PC-3 (cell line): ENCODE results near the gene SLC10A4. TPM values are rescaled to one million over a fixed set of nuclear protein-coding genes. Genes with fewer than 3 reads are reported as not detected.
"Not testable (repeated sequence)": the region's sequence is repeated elsewhere in the genome, so short reads cannot be mapped to it uniquely, and the experiment has no call there.

Experiments used
- ATAC-seq: fragments of 200-7000 bp; cut with Tn5 transposase; 2 replicates; pipeline ENCODE4 v1.9.1; 2020; ENCODE audit warnings: mild to moderate bottlenecking, moderate library complexity
- BruUV-seq: library from RNA; stranded (reverse); fragments of 400-500 nt; replicated peaks from 2 replicates; lab custom pipeline; 2021; lab: Mats Ljungman, UMichigan
- CTCF ChIA-PET: fragments of 300-600 bp; sonication (Branson Sonifier 250); formaldehyde crosslinking; loops from one replicate; lab custom pipeline; 2022; ENCODE audit warnings: antibody characterized with exemption; lab: Charles Lee
- POLR2A ChIA-PET: fragments of 300-600 bp; sonication (Branson Sonifier 250); formaldehyde crosslinking; loops from one replicate; lab custom pipeline; 2022; ENCODE audit warnings: antibody characterized with exemption; ENCODE audit not compliant: unreplicated experiment; lab: Charles Lee
- DNase-seq: peaks from one replicate; pipeline ENCODE4 v3.0.0-alpha.2; 2015
- H2AFZ ChIP-seq: fragments of 300-600 bp; sonication (generic); 2 replicates; pipeline ENCODE4 v1.6.0; 2016; ENCODE audit warnings: antibody characterized with exemption, low read length
- H3F3A ChIP-seq: fragments of 300-600 bp; sonication (generic); one replicate; pipeline ENCODE4 v1.6.0; 2017; ENCODE audit warnings: antibody characterized with exemption, low read length, control low read depth, mild to moderate bottlenecking; ENCODE audit not compliant: unreplicated experiment
- H3K27ac ChIP-seq: fragments of 300-600 bp; sonication (generic); 2 replicates; pipeline ENCODE4 v1.5.1; 2016; ENCODE audit warnings: mild to moderate bottlenecking, low read length
- H3K27me3 ChIP-seq: fragments of 300-600 bp; sonication (generic); 2 replicates; pipeline ENCODE4 v1.6.1; 2016; ENCODE audit warnings: low read length, mixed read lengths
- H3K36me3 ChIP-seq: fragments of 300-600 bp; sonication (generic); 2 replicates; pipeline ENCODE4 v1.6.1; 2016; ENCODE audit warnings: low read depth, mixed run types, low read length, mixed read lengths
- H3K4me1 ChIP-seq: fragments of 300-600 bp; sonication (generic); 2 replicates; pipeline ENCODE4 v1.5.1; 2016; ENCODE audit warnings: low read length; ENCODE audit not compliant: insufficient read depth
- H3K4me2 ChIP-seq: fragments of 300-600 bp; sonication (generic); 2 replicates; pipeline ENCODE4 v1.6.0; 2016; ENCODE audit warnings: low read length
- H3K4me3 ChIP-seq: fragments of 300-600 bp; sonication (generic); 2 replicates; pipeline ENCODE4 v1.5.1; 2016; ENCODE audit warnings: mild to moderate bottlenecking, low read length, mixed read lengths
- H3K79me2 ChIP-seq: fragments of 300-600 bp; sonication (generic); 2 replicates; pipeline ENCODE4 v1.6.1; 2017; ENCODE audit warnings: low read length, mixed read lengths
- H3K9ac ChIP-seq: fragments of 300-600 bp; sonication (generic); 2 replicates; pipeline ENCODE4 v1.6.0; 2016; ENCODE audit warnings: mild to moderate bottlenecking, low read length
- H3K9me2 ChIP-seq: fragments of 300-600 bp; sonication (generic); replicated peaks from 2 replicates; pipeline ENCODE4 v1.6.1; 2016; ENCODE audit warnings: mixed run types, low read length, mixed read lengths
- H3K9me3 ChIP-seq: fragments of 300-600 bp; sonication (generic); 2 replicates; pipeline ENCODE4 v1.6.1; 2016; ENCODE audit warnings: low read length, mixed read lengths
- H4K20me1 ChIP-seq: fragments of 300-600 bp; sonication (generic); 2 replicates; pipeline ENCODE4 v1.6.1; 2016; ENCODE audit warnings: low read length, mixed read lengths
- CTCF ChIP-seq: fragments of 300-600 bp; sonication (generic); conservative IDR thresholded peaks from 2 replicates; pipeline ENCODE4 v1.5.1; 2017; ENCODE audit warnings: antibody characterized with exemption, low read depth, mild to moderate bottlenecking, low read length
- EZH2 ChIP-seq: fragments of 300-600 bp; sonication (generic); IDR thresholded peaks from one replicate; pipeline ENCODE4 v1.6.1; 2017; ENCODE audit warnings: antibody characterized with exemption, mild to moderate bottlenecking, low read length; ENCODE audit not compliant: unreplicated experiment
- EZH2phosphoT487 ChIP-seq: fragments of 300-600 bp; sonication (generic); IDR thresholded peaks from 2 replicates; pipeline ENCODE4 v1.6.1; 2018; ENCODE audit warnings: mild to moderate bottlenecking, antibody characterized with exemption, low read length, borderline replicate concordance
- intact Hi-C: fragments of 100-400 bp; cut with micrococcal nuclease; formaldehyde crosslinking; loops from 2 replicates; pipeline ENCODE4 v1.9.0; 2023
- total RNA-seq: library from RNA; depleted of rRNA; stranded (reverse); fragments of >200 nt; gene quantifications from 2 replicates; pipeline ENCODE4 v1.2.3, GENCODE V29; 2014

The SLC10A4 gene
- total RNA-seq, 1 experiment from 2014 or later: not detected

- no TSS peak for BruUV-seq
- no peak for ATAC-seq
- H3K9ac ChIP-seq: no peak overlapping the region
- no peaks in the 10 kb centered on the region for H3K9me3 ChIP-seq
- no peaks in the 10 kb centered on the region for H3K9me2 ChIP-seq
- no peaks in the 10 kb centered on the region for H3K79me2 ChIP-seq
- DNase-seq: no peak
- ChIA-PET CTCF (interaction anchor here (0.5 kb wide), 1 partner anchor 100 kb away, joined by 3 read pairs; no protein-coding TSS in a partner anchor), POLR2A (interaction anchor here (0.6 kb wide), 1 partner anchor 86 kb away, joined by 4 read pairs; no protein-coding TSS in a partner anchor)
- no peak overlapping the region for H2AFZ ChIP-seq
- intact Hi-C loops: loop anchor here (5.0 kb wide), 1 partner anchor 101 kb away; no protein-coding TSS in a partner anchor
- TF ChIP-seq EZH2 (no peak), CTCF (no peak), EZH2phosphoT487 (no peak)
- no peak overlapping the region for H3K4me2 ChIP-seq
- H3K27me3 ChIP-seq: no peaks in the 10 kb centered on the region
- H3K4me3 ChIP-seq: no peak overlapping the region
- H3K27ac ChIP-seq: no peak overlapping the region
- no peaks in the 10 kb centered on the region for H3K4me1 ChIP-seq
- no peaks in the 10 kb centered on the region for H3F3A ChIP-seq
- H3K36me3 ChIP-seq: no peaks in the 10 kb centered on the region
- no peaks in the 10 kb centered on the region for H4K20me1 ChIP-seq
Observed at GRCh38 chr4:48446642-48447041, 36.5 kb upstream of the SLC10A4 start.

DNA sequence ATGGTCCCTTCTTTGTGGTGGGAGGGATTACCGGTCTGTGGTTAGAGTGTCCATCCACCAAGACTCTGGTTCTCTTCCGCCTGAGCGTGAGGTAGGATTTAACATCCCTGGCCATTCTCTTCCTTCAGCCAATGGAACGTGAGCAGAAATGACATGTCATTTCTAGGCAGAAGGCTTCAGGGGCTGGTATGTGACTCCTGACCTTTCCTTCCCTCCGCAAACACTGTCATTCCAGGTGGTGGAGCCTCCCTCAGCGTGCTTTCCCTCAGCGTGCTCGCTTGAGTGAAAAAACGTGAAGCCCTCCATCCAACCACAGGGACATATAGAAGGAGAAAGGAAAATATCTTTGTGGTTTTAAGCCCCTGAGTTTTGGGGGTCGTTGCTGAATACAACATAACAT lies 34.0 kb upstream of the SLC10A4 start:
- ATAC-seq (no peak), DNase-seq (no peak)
- H3K4me2 ChIP-seq: no peak overlapping the region
- ChIA-PET POLR2A (no interaction called here), CTCF (no interaction called here)
- no peaks in the 10 kb centered on the region for H3K79me2 ChIP-seq
- intact Hi-C loops: loop anchor here (5.0 kb wide), 1 partner anchor 98 kb away; no protein-coding TSS in a partner anchor
- H3K4me1 ChIP-seq: no peaks in the 10 kb centered on the region
- no peaks in the 10 kb centered on the region for H4K20me1 ChIP-seq
- no peak for TF ChIP-seq EZH2phosphoT487
- no peak for TF ChIP-seq EZH2
- TF ChIP-seq CTCF: no peak
- no peaks in the 10 kb centered on the region for H3K9me3 ChIP-seq
- H3K4me3 ChIP-seq: no peak overlapping the region
- no peak overlapping the region for H2AFZ ChIP-seq
- H3K36me3 ChIP-seq: no peaks in the 10 kb centered on the region
- H3F3A ChIP-seq: no peaks in the 10 kb centered on the region
- H3K27ac ChIP-seq: no peak overlapping the region
- no peaks in the 10 kb centered on the region for H3K9me2 ChIP-seq
- no TSS peak for BruUV-seq
- H3K27me3 ChIP-seq: no peaks in the 10 kb centered on the region
- no peak overlapping the region for H3K9ac ChIP-seq

- intact Hi-C loops: no loop called here
- Histone ChIP-seq H4K20me1 (no peaks in the 10 kb centered on the region), H3K9ac (no peak overlapping the region), H2AFZ (no peak overlapping the region), H3K36me3 (no peaks in the 10 kb centered on the region), H3K9me2 (no peaks in the 10 kb centered on the region), H3F3A (no peaks in the 10 kb centered on the region), H3K27me3 (no peaks in the 10 kb centered on the region), H3K4me2 (no peak overlapping the region), H3K4me1 (no peaks in the 10 kb centered on the region), H3K27ac (no peak overlapping the region), H3K4me3 (no peak overlapping the region), H3K79me2 (no peaks in the 10 kb centered on the region), H3K9me3 (no peaks in the 10 kb centered on the region)
- BruUV-seq: no TSS peak
- no peak for TF ChIP-seq EZH2phosphoT487
- no peak for TF ChIP-seq EZH2
- no peak for TF ChIP-seq CTCF
- POLR2A ChIA-PET: no interaction called here
- no peak for DNase-seq
- ATAC-seq: no peak
- CTCF ChIA-PET: no interaction called here
Observed at GRCh38 chr4:48450740-48451139, 32.4 kb upstream of the SLC10A4 start.

DNA sequence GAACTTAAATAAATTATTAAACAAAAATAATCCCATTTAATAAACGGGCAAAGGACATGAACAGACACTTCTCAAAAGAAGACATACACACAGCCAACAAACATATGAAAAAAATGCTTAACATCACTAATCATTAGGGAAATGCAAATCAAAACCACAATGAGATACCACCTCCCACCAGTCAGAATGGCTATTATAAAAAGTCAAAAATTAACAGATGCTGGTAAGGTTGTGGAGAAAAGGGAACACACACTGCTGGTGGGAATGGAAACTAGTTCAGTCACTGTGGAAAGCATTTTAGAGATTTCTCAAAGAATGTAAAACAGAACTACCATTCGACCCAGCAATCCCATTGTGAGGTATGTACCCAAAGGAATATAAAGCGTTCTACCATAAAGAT lies 31.5 kb upstream of the SLC10A4 start:
- DNase-seq, H3K9me3 ChIP-seq, H3F3A ChIP-seq, H3K4me3 ChIP-seq, H4K20me1 ChIP-seq, H3K4me1 ChIP-seq, POLR2A ChIA-PET, H3K4me2 ChIP-seq, H3K9me2 ChIP-seq, H3K27me3 ChIP-seq, ATAC-seq, intact Hi-C loops, BruUV-seq, H2AFZ ChIP-seq, H3K79me2 ChIP-seq, CTCF ChIA-PET, H3K9ac ChIP-seq, H3K36me3 ChIP-seq, H3K27ac ChIP-seq: not testable (repeated sequence)
